GM20000 (cell line): ENCODE measurements around the gene CCDC187.

Experiments
- DNase-seq: peaks from one replicate; pipeline ENCODE4 v3.0.0; 2012; ENCODE audit warnings: low spot score
- TF ChIP-seq, protein P1 (sequence below): IDR thresholded peaks from 2 replicates; pipeline ENCODE4 v1.5.1; 2012; ENCODE audit warnings: mild to moderate bottlenecking, control low read depth; ENCODE audit errors: extremely low read depth, missing control alignments

Gene CCDC187

DNA sequence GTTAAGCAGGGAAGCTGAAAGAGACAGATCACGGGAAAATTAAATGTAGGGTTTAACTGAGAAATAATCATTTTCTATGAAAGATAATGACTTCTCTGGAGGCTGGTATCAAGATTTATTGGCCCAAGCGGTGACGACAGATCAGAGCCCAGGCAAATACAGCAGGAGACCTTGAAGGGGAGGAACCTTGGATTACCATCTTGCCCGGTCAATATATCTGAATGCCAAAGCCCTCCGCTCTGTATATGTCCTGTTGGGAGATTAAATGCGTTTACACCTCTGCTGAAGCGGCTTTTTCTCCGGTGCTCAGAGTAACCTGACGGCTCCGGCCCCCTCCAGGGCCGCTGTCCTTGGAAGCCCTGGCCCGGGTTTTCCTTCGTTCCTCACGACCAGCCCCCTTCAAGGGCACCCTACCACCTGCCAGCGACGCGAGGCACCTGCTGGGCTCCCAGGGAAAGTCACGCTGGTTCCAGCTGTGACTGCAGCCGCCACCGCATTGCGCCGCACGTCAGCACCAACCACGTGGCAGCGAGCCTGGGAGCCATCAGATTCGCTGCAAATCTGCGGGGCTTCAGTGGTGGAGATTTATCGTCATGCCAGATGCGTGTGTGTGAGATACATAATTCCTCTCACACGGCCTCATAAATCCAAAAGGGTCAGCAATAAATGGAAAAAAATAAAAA, 53.9 kb downstream of the CCDC187 start:
- no peak for DNase-seq
- TF ChIP-seq, protein P1, sequence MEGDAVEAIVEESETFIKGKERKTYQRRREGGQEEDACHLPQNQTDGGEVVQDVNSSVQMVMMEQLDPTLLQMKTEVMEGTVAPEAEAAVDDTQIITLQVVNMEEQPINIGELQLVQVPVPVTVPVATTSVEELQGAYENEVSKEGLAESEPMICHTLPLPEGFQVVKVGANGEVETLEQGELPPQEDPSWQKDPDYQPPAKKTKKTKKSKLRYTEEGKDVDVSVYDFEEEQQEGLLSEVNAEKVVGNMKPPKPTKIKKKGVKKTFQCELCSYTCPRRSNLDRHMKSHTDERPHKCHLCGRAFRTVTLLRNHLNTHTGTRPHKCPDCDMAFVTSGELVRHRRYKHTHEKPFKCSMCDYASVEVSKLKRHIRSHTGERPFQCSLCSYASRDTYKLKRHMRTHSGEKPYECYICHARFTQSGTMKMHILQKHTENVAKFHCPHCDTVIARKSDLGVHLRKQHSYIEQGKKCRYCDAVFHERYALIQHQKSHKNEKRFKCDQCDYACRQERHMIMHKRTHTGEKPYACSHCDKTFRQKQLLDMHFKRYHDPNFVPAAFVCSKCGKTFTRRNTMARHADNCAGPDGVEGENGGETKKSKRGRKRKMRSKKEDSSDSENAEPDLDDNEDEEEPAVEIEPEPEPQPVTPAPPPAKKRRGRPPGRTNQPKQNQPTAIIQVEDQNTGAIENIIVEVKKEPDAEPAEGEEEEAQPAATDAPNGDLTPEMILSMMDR = peak; percentile 1

DNA sequence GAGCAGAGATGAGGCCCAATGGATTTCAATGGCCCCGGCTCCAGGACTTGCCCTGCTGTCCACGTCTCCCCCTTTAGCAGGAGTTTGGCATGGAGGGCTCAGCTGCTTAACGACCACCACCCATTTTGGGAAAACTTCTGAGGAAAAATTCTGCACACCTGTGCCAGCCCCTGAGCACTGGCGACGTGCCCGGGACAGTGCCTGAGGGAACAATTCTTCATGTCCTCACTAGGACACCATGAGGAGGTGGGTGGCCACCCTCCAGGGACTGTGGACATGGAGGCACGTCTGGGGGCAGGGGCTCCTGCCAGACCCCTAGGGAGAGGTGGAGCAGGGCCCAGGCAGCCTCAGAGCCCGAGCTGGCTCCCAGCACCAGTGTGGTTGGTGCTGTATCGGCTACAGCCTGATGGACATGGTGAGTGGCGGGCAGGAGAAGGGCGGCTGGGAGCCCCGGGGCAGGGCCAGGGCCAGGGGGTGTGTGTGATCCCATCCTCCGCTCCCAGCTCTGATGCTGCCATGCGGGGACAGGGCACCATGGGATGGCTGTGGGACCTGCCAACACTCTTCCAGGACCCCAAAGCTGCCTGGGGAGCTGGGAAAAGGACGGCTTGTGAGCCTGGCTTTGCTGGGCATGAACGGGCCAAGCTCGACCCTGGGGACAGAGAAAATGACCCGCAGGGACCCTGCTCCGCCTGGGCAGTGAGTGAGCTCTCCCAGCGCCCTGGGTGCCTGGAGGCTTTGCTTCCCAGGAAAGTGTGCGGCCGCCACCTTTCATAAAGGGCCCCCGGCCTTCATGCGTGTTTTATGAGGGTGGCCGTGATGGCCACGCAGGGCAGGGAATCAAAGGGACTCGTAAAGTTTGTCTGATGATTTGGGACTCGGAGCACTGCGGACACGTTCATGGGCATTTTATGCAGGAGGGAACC, 54.7 kb downstream of the CCDC187 start:
- no peak for DNase-seq

DNA sequence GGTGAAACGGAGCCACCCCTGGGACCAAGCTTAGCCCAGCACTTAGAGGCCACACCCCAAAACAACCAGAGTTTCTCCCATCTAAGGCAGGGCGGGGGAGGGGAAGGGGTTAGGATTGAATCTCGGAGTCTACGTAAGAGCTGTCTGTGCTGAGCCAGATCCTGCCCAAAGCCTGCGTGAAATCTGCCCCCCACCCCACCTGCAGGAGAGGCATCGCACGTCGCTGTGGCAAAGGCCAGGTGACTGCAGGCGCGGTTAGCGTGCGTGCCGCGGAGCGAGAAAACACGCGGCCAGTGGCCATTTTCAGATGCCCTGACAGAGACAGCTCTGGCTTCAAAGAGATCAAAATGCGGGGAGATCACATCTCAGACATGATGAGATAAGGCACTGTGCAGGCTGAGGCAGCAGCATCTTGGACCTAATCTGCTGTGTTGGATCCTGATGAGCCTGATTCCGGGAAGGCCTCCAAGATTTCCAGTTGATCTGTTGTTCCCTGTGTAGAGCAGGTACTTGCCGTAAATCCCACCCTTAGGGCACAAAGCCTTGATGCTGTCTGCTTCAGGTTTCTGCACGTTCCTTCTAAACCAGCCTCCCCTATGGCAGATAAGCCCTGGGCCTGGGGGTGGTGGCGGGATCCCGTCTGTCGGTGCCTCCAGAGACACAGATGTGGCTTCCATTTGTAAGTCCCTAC, 55.8 kb downstream of the CCDC187 start:
- no peak for DNase-seq
- TF ChIP-seq, protein P1 = no peak

More for the DNA sequence above, 54.7 kb downstream of the CCDC187 start:
- TF ChIP-seq, protein P1 = no peak

DNA sequence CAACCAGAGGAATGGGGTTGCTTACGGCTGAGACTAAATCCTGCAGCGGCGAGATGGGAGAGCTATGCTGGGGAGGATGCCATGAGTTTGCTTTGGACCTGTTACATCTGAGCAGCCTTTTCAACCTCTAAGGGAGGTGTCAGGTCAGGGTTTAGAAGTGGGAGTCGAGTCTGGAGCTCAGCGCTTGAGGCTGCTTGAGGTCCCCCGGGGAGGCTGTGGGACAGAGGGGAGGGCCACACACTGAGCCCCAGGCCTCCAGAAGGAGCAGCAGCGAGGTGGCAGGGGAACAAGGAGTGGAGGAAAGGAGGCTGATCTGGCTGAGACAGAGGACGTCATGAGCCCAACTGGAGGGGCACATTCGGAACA, 56.4 kb downstream of the CCDC187 start:
- TF ChIP-seq, protein P1 = no peak
- DNase-seq = no peak

DNA sequence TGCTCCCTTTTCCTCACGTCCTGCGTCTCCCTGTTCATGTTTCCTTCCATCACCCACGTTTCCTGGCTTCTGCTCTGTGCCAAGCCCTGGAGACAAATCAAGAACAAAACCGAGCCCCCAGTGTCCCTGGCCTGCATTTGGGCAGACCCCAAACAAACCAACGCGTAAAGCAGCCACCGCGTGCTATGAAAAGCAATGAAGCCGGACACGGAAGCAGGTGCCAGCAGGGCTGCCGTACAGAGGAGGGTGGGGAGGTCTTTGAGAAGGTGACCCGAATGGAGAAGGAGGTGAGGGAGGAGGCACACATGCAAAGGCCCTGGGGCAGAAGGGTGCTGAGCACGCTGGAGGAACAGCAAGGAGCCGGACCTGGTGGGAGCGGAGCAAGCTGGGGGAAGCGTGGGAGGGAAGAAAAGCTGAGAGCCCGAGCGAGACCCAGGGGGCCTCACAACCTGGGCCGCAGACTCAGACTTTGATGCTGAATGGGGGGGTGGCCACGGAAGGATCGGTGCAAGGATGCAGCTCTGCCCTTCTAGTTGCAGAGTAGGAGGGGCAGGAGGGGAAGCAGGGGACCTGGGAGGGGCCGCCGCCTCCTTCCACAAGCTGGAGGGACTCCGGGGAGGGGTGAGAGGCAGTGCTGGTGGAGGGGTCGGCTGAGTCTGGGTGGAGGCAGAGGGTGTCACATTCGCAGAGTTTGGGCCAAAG, 56.9 kb downstream of the CCDC187 start:
- no peak for DNase-seq
- TF ChIP-seq, protein P1 = no peak

DNA sequence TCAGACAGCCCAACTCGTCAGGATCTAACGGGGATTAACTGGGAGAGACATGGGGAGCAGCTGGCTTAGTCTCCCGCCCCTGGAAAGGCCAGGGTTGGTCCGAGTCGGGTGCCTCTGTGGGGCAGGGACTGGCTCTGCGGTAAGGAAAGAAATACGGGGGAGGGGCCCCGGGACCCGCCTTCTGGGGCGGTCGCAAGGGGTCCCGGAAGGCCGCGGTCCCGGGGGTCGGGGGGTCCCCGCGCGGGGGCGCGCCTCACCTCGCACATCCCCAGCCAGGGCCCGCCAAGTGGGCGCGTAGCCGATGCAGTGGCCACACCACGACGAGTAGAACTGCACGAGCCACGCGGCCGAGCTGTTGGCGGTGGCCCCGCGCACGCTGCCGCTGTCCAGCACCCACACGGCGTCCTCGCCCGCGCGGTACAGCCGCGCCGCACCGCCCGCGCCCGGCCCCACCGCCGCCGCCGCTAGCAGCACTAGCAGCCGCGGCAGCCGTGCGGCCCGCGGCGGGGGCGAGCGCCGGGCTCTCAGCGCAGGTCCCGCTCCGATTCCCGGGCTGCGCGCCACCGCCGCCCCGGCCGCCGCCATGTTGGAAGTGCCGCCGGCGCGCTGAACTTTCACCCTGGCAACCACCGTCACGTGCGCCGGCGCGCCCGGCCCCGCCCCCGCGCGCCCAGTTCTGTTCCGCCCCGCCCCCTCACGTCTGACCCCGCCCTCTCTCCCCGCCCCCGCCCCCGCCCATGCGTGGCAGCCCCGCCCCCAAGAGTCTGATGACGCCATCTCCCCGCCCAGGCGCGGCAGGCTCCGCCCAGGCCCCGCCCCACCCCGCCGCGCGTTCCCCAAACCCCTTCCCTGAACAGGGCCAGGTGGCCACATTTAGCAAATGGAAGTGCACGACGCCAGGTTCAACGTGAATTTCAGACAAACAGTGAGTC, 58.4 kb downstream of the CCDC187 start, which contains the start of gene QSOX2:
TSS of gene QSOX2 (minus strand) at position 594 of the 932 bp plus-strand sequence. CDS start at position 585, 9 bp downstream.
- TF ChIP-seq, protein P1 = no peak
- peak; percentile 97 for DNase-seq
